HG03354 (cell line): ENCODE measurements around the gene SGCA.

Experiments
- ATAC-seq: cut with Tn5 transposase; IDR thresholded peaks from one replicate; pipeline ENCODE4 v1.9.1; 2021; ENCODE audit warnings: mild to moderate bottlenecking; ENCODE audit not compliant: unreplicated experiment, poor library complexity, severe bottlenecking

Gene SGCA

DNA sequence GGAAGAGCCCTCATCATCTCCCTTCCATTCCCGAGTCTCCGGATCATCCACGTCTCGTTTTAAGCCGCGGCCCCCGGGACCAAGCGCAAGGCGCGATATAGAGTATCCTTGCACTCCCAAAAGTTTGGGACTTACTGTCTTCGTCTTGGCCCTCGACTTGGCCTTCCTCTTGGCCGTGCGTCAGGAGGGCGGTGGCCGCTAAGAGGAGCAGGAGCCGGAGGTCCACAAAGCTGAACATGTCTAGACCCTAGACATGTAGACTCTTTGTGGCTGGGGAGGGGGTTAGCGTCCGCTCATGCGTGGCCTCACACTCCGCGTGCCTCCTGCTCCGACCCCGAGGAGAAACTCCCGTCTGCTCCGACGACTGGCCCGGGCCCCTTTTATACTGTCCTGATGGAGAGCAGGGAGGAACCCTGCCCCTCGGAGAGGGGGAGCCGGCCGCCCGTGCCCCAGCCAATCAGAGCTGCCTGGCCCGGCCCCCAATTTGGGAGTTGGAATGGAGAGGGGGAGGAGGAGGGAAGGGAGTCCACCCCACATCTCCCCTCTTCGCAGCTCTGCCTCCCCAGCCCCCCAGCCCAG lies 35.6 kb downstream of the SGCA start, which contains the start of gene COL1A1:
COL1A1 (minus strand) TSS at position 356 of the 579 bp plus-strand sequence; CDS start at position 238, 118 bp downstream.
- ATAC-seq, result no peak

- ATAC-seq, result no peak
Measured at GRCh38 chr17:50203086-50203485, 37.3 kb downstream of the SGCA start.

DNA sequence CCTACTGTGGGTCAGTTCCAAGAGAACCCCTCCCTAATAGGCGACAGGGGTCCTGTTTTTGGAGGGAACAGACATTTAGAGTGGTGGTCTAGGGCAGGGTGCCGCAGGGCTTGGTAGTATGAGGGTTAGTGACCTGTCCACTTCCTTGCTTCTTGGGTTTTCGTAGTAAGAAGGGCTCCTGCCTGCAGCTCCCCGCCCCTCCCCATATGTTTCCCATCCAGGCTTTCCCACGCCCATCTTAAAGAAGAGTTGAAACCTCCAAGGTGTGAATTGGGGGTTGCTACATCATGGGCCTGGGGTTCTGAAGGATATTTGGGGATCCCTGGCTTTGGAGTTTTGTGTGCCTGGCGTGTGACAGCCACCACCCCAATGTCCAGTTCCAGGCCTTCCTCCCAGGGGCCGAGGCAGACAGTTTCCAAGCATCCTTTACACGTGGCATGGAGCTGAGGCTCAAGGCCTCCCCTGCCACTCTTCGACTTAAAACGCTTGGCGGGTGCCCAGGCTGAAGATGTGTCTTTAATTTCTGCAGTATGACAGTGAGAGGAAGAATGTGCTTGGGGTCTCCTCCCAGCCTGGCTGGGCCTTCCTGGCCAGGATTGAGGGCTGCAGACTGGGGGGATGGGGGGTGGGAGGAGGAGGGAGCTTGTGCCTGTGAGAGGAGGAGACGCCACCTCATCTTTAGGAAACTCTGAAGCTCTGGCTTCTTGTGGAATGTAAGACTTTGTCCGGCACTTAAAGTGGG lies 38.0 kb downstream of the SGCA start:
- ATAC-seq, result no peak

DNA sequence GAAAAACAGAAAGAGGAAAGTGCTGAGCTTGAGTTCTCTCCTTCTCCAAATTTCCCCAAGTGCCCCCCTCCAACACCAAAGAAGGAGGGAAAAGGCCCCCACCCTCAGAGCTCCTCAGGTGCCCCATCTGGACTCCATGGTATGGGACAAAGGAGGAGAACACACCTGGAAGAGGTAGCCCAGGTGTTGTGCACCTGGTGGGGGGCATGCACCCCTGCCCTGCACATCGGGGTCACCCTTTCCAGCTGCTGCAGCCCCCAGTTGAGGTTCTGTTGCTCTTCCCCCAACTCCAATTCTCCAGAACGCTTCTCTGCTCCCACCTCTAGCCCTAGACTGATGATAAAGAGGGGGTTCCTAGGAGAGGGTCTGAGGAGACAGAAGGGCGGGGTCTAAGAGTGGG lies 38.6 kb downstream of the SGCA start:
- ATAC-seq, result no peak

GRCh38 chr17:50205111-50205962 lies 39.5 kb downstream of the SGCA start:
- ATAC-seq, result no peak

DNA sequence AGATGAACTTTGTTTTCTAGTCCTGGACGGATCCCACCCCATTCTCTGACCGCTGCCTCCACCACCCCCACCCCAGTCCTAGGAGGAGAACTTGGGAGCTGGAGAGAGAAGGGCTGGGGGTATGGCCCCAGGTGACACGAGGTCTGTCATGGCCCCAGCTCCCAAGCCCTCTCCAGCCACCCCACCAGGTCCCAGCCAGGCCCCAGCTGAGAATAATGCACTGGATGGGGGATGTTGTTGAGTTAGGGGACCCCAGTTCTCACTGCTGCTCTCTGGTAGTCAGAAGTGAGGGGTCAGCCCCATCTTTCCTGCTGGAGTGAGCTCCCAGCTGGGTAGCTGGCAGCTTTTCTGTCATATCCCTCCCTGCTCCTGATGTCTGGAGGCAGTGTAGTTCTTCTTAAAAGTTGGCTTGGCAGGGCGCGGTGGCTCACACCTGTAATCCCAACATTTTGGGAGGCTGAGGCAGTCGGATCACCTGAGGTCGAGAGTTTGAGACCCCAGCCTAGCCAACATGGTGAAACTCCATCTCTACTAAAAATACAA lies 40.2 kb downstream of the SGCA start:
- no peak for ATAC-seq

GRCh38 chr17:50206604-50207293 lies 40.9 kb downstream of the SGCA start:
- no peak for ATAC-seq

- ATAC-seq, result no peak
Measured at GRCh38 chr17:50207315-50207714, 41.5 kb downstream of the SGCA start.

DNA sequence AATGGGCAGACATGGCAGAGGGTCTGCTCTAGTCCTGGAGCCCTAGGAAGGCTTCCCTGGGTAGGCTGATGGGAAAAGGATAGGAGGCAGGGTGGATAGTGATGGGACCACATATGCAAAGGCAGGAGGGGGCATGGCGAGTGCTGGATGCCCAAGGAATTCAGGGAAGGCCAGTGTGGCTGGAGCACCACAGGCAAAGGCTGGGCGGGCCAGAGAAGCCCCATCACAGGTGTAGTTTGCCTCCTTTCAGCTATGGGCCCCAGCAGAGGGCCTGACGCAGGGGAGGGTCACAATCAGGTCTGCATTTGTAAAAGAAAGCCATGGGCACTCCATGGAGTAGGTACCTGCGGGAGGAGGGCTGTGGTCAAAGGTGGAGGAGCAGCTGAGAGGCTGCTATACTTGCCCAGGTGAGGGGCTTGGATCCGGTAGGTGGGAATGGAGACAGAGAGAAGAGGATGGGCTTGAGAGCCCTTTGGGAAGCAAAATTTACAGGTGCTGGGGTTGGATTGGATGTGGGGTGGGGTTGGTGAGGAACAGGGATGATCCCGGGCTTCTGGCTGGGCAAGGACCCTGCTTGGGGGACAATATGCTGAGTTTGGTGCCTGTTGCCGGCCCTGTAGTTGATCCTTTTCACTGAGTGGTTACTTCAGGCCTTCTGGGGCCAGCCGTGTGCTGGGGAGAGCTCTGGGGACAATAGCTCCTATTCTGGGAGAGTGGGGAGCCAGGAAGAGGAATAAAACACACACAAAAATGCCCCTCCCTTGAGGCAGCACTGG lies 42.2 kb downstream of the SGCA start:
- no peak for ATAC-seq

GRCh38 chr17:50208611-50209061 lies 42.8 kb downstream of the SGCA start:
- ATAC-seq, result no peak

DNA sequence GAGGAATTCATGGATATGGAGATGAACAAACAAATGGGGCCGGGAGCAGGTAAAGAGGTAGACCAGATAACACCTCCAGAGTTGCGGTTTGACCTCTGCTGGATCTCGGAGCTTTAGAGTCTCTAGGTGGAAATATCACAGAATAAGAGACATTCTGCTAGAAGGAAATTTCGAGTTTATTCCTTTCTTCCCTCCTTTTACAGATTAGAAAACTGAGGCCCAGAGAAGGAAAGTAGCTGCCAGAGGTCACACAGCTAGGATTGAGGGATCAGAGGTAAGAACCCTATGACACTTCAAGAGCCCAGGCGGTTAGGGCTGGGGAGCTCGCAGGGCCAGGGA lies 43.3 kb downstream of the SGCA start:
- no peak for ATAC-seq

DNA sequence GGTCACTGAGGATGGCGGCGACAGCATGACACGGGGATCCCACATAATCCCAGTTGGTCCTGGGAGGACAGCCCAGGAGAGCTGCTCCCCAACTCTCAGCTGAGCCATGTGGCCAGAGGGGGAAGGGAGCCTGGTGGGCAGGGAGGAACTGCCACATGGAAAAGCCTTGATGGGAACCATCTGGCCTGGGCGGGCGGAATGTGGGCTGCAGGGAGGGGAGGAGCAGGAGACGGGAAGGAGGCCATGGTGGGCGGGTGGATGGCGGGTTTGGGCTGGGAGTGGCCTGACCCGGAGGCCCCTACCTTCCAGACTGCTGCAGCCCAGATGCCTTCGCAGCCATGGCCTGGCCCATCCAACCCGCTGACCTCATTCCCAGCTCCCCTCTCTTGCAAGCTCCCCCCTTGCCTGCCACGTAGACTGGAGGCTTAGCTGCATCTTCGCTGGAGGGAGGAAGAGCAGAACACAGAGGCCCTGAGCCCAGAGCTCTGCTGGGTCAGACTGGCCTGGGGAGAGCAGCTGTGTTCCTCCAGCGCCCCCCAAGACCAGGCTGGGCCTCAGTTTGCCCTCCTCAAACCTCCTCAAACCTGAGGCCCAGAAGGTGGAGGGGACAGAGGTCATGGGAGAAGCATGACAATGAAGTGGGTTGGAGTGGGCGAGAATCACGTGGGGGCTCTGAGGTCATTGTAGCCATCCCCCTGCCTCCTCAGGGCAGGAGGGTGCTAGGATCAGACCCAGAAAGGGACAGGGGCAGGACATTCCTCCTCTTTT lies 43.9 kb downstream of the SGCA start:
- no peak for ATAC-seq

GRCh38 chr17:50210240-50211225 lies 44.7 kb downstream of the SGCA start:
- ATAC-seq, result no peak

DNA sequence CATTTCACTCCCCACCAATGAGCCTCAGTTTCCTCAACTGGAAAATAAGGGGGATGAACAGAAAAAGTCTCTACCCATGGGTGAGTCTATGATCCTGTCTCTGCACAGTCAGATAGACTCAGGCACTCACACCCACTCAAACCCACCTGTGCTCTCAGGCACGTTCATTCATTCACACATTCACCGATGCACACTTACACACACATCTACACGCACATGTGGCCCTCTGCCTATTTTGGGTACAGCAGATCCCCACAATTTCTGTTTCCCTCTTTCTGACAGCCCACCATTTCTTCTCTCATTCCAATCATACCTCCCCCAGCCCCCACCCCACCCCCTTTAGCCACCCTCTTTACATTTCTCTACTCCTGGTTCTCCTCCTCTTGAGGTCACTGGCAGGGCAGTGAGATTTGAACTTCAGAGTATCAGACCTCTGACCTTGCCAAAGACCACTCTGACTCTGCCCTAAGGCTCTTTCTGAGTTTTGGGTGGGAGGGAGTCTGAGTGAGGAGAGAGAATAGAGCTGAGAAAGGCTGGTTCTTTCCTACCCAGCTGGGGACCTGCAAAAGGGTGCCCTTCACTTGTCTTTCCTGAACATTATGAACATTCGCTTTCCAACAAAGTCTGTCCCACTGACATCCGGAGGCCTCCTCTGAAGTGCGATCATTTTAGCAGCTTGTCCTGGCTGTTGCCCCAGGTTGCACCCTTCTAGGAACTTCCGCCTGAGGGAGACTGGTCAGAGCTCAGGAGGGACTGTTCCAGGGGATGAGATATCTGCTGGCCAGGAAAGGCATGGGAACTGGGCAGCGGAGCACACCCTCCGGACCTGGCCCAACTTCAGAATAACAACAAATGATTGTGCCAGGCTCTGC lies 45.7 kb downstream of the SGCA start:
- ATAC-seq, result no peak

DNA sequence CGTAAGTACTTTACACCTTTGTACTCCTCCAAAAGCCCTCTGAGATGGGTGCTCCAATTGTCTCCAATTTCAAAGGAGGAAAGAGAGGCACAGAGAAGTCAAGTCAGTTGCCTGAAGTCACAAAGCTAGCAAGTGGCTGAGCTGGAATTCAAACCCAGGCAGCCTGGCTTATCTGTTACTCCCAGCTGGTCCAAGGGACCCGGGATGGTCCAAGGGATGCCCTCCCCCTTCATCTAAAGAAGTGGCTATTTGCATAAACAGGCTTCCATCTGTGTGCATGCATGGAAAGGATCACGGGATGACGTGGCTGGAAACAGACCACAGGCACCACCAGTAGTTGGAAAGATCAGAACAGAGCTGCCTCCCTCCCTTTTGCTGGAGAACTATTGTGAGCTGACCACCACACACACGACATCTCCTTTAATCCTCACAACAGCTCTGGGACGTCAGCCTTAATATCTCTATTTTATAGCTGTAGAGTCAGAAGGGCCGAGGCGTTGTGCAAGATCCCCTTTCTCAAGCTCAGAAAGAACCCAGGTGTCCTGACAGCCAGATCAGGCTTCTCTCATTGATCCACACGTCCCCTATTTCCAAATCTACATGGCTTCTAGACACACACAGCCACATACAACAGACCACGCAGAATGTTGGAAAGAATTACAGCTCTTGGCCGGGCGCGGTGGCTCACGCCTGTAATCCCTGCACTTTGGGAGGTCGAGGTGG lies 46.5 kb downstream of the SGCA start:
- ATAC-seq, result no peak
